CD1c-positive myeloid dendritic cell (primary cell): Measurements from ENCODE around the gene ONECUT3.

Experiments
- DNase-seq: peaks from one replicate; pipeline ENCODE4 v3.0.0-alpha.2; 2016; ENCODE audit errors: extremely low spot score

The ONECUT3 gene

GRCh38 chr19:1814833-1815604, 61.7 kb downstream of the ONECUT3 start:
- no peak for DNase-seq

GRCh38 chr19:1815605-1816529, 62.6 kb downstream of the ONECUT3 start:
- DNase-seq = no peak

GRCh38 chr19:1816530-1817298, 63.4 kb downstream of the ONECUT3 start:
- no peak for DNase-seq

- no peak for DNase-seq
These were observed 64.4 kb downstream of the ONECUT3 start for GRCh38 chr19:1817553-1818179.

- DNase-seq = no peak
These were observed 65.4 kb downstream of the ONECUT3 start for GRCh38 chr19:1818549-1819195.

- DNase-seq = no peak
These were observed 66.3 kb downstream of the ONECUT3 start for GRCh38 chr19:1819341-1820255.

- no peak for DNase-seq
These were observed 68.9 kb downstream of the ONECUT3 start for GRCh38 chr19:1822210-1822609.

GRCh38 chr19:1823020-1823419, 69.7 kb downstream of the ONECUT3 start:
- DNase-seq = no peak

GRCh38 chr19:1823539-1824251, 70.4 kb downstream of the ONECUT3 start:
- DNase-seq = no peak

GRCh38 chr19:1824252-1824622, 70.9 kb downstream of the ONECUT3 start:
- no peak for DNase-seq

- DNase-seq = peak; percentile 73
These were observed 72.7 kb downstream of the ONECUT3 start for GRCh38 chr19:1825909-1826556.

GRCh38 chr19:1826557-1827521, 73.5 kb downstream of the ONECUT3 start:
- DNase-seq = no peak

- DNase-seq = no peak
These were observed 74.4 kb downstream of the ONECUT3 start for GRCh38 chr19:1827566-1828278.

GRCh38 chr19:1828279-1829238, 75.3 kb downstream of the ONECUT3 start:
- DNase-seq = no peak

GRCh38 chr19:1829958-1830357, 76.7 kb downstream of the ONECUT3 start:
- DNase-seq = no peak

- DNase-seq = no peak
These were observed 77.3 kb downstream of the ONECUT3 start for GRCh38 chr19:1830568-1830967.
